Fibroblast of the aortic adventitia (primary cell): ENCODE data around the gene BCL11B. TPM values are rescaled to one million over a fixed set of nuclear protein-coding genes. Genes with fewer than 3 reads are reported as not detected.

Experiments
- DNase-seq: peaks from one replicate; pipeline ENCODE4 v3.0.0-alpha.2; 2010; ENCODE audit warnings: low read depth
- H3K4me3 ChIP-seq: 2 replicates; pipeline ENCODE4 v1.5.1; 2011; ENCODE audit warnings: low read depth, mild to moderate bottlenecking, control low read depth, low read length, moderate library complexity
- CTCF ChIP-seq: IDR thresholded peaks from 2 replicates; pipeline ENCODE4 v1.5.1; 2011; ENCODE audit warnings: mild to moderate bottlenecking, low read length, control low read depth, inconsistent platforms; ENCODE audit not compliant: insufficient read depth
- total RNA-seq: library from RNA; depleted of rRNA; stranded (reverse); fragments of >200 nt; gene quantifications from 2 replicates; pipeline ENCODE4 v1.2.3, GENCODE V29; 2012; ENCODE audit warnings: low replicate concordance

Gene BCL11B
- total RNA-seq, 1 donor: 0.09 TPM

- TF ChIP-seq CTCF: no peak
These were observed 97.2 kb downstream of the BCL11B start for GRCh38 chr14:99174770-99175319.

GRCh38 chr14:99174081-99174769, 97.8 kb downstream of the BCL11B start:
- no peak for TF ChIP-seq CTCF
- H3K4me3 ChIP-seq: no peak overlapping the region
- no peak for DNase-seq

More at GRCh38 chr14:99174770-99175319, 97.2 kb downstream of the BCL11B start:
- no peak overlapping the region for H3K4me3 ChIP-seq
- DNase-seq: no peak

GRCh38 chr14:99173506-99173905, 98.5 kb downstream of the BCL11B start:
- TF ChIP-seq CTCF: no peak
- no peak for DNase-seq
- H3K4me3 ChIP-seq: no peak overlapping the region

DNA sequence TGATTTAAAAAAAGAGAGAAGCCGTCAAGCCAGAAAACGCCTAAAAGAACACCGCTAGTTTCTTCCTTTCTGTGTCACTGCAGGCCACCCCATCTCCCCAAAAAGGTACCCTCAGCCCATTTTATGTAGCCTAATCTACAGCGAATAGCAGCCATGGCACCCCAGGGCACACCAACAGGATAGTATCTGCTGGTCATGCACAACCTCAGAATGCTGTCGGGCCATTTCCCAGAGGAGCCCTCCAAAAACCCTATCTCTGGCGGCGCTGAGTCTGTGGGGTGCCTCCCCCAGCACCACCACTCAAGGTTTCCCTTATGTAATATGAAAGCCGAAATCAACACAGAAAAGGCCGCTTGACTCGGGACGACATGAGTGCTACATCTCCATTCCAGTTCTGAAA, 98.9 kb downstream of the BCL11B start:
- TF ChIP-seq CTCF: no peak
- DNase-seq: no peak
- H3K4me3 ChIP-seq: no peak overlapping the region

GRCh38 chr14:99171396-99171795, 100.6 kb downstream of the BCL11B start:
- no peak for DNase-seq
- no peak for TF ChIP-seq CTCF
- no peak overlapping the region for H3K4me3 ChIP-seq

- no peak overlapping the region for H3K4me3 ChIP-seq
- no peak for TF ChIP-seq CTCF
- DNase-seq: no peak
These were observed 102.1 kb downstream of the BCL11B start for GRCh38 chr14:99169776-99170356.

DNA sequence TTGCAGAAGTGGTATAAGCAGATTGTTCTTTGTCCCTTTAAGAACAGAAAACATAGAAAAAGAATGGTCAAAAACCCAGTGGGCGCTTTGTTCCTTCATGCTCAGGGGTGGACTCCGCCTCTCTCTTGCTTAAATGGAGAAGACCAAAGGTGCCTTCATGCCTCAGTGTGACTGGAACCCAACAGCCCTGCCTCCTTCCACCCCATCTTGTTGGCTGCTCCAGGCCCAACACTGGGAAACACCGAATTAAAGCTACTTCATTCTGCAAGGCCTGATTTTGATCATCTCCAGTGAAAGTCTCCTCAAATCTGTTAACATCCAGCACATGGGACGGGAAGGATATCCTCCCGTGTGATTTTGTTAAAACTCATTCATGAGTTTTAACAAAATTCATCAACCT, 103.7 kb downstream of the BCL11B start:
- DNase-seq: no peak
- no peak overlapping the region for H3K4me3 ChIP-seq
- TF ChIP-seq CTCF: no peak
